HCT116 (cell line): ENCODE results near the gene NOXO1.

Experiments
- POLR2A ChIP-seq: IDR thresholded peaks from 2 replicates; pipeline ENCODE4 v1.7.0; 2011; ENCODE audit warnings: borderline replicate concordance; ENCODE audit not compliant: insufficient read depth, insufficient read length; ENCODE audit errors: extremely low read depth
- REST ChIP-seq: IDR thresholded peaks from 2 replicates; pipeline ENCODE4 v1.6.1; 2012; ENCODE audit warnings: low read depth

- no peak for TF ChIP-seq REST
- TF ChIP-seq POLR2A: no peak
Observed at GRCh38 chr16:1942810-1943726, 38.2 kb downstream of the NOXO1 start, which contains the start of gene MSRB1.
